Endodermal cell (in vitro differentiated cells): ENCODE data around the gene NBL1. TPM values are rescaled to one million over a fixed set of nuclear protein-coding genes. Genes with fewer than 3 reads are reported as not detected.
A peak's percentile ranks its signal among the peaks of the same experiment; 100 is the strongest.

Source experiments
- DNase-seq: peaks from one replicate; pipeline ENCODE4 v3.0.0-alpha.2; 2017
- H3K27ac ChIP-seq: 2 replicates; pipeline ENCODE4 v1.5.1; 2013; ENCODE audit warnings: mild to moderate bottlenecking, low read depth, low read length, moderate library complexity
- H3K27me3 ChIP-seq: 2 replicates; pipeline ENCODE4 v1.6.1; 2013; ENCODE audit warnings: mild to moderate bottlenecking, low read length, moderate library complexity; ENCODE audit not compliant: insufficient read depth, control insufficient read depth, poor library complexity, severe bottlenecking
- H3K36me3 ChIP-seq: 2 replicates; pipeline ENCODE4 v1.7.0; 2013; ENCODE audit warnings: mild to moderate bottlenecking, low read length, moderate library complexity; ENCODE audit not compliant: control insufficient read depth, insufficient read depth
- H3K4me1 ChIP-seq: one replicate; pipeline ENCODE4 v1.7.0; 2013; ENCODE audit warnings: low read length; ENCODE audit not compliant: control insufficient read depth, insufficient read depth
- H3K4me3 ChIP-seq: 2 replicates; pipeline ENCODE4 v1.5.1; 2013; ENCODE audit warnings: mild to moderate bottlenecking, low read length, moderate library complexity
- H3K9ac ChIP-seq: 2 replicates; pipeline ENCODE4 v1.6.1; 2013; ENCODE audit warnings: mild to moderate bottlenecking, low read length, moderate library complexity; ENCODE audit not compliant: poor library complexity, severe bottlenecking; ENCODE audit errors: extremely low read depth
- H3K9me3 ChIP-seq: 2 replicates; pipeline ENCODE4 v1.6.1; 2013; ENCODE audit warnings: mild to moderate bottlenecking, low read length, moderate library complexity; ENCODE audit not compliant: control insufficient read depth
- H3K27ac Mint-ChIP-seq: 2 replicates; pipeline ENCODE4 v1.8.0; 2020; ENCODE audit warnings: mixed read lengths
- H3K27me3 Mint-ChIP-seq: 2 replicates; pipeline ENCODE4 v1.8.0; 2021; ENCODE audit warnings: mild to moderate bottlenecking, mixed read lengths; ENCODE audit not compliant: insufficient read depth
- H3K36me3 Mint-ChIP-seq: 2 replicates; pipeline ENCODE4 v1.8.0; 2020; ENCODE audit warnings: low read depth, mixed read lengths
- H3K4me1 Mint-ChIP-seq: 2 replicates; pipeline ENCODE4 v1.8.0; 2020; ENCODE audit warnings: mixed read lengths
- H3K4me3 Mint-ChIP-seq: 2 replicates; pipeline ENCODE4 v1.8.0; 2020; ENCODE audit warnings: mild to moderate bottlenecking, moderate library complexity, mixed read lengths
- H3K9me3 Mint-ChIP-seq: 2 replicates; pipeline ENCODE4 v1.8.0; 2020; ENCODE audit warnings: mild to moderate bottlenecking, mixed read lengths
- CTCF ChIP-seq: fragments of 200-600 bp; sonication (generic); conservative IDR thresholded peaks from 2 replicates; pipeline ENCODE4 v1.5.0; 2021; ENCODE audit warnings: antibody characterized with exemption, mild to moderate bottlenecking
- WGBS, 2 experiments: methylation state at CpG; one replicate each; pipeline versions ENCODE4 v1.1.5 to v1.1.7; 2013; ENCODE audit warnings: missing lambda C conversion rate in 2 of 2, mixed read lengths in 1 of 2; ENCODE audit not compliant: insufficient coverage in 1 of 2, insufficient read length in 1 of 2; 5-methylcytosine and 5-hydroxymethylcytosine counted together
- total RNA-seq, 2 donors: library from RNA; stranded (reverse); fragmentation: NEBNext Ultra II Directional in 1 of 2; extraction: Animal tissue kit (Norgen Biotek cat#: 25700) in 1 of 2; gene quantifications; 2 replicates in 1 of 2; 3 replicates in 1 of 2; pipeline ENCODE4 v1.2.1, GENCODE V29; 2021

The NBL1 gene
- total RNA-seq, 2 donors from 2014 or later, result 13.7 to 32.4 TPM

GRCh38 chr1:19704247-19705113, 60.4 kb downstream of the NBL1 start:
- Histone ChIP-seq H3K4me3 (no peak overlapping the region), H3K9me3 (no peaks in the 10 kb centered on the region), H3K36me3 (no peaks in the 10 kb centered on the region), H3K4me1 (no peaks in the 10 kb centered on the region), H3K27ac (no peak overlapping the region), H3K27me3 (no peaks in the 10 kb centered on the region), H3K9ac (no peak overlapping the region)
- peak overlapping the region; percentile 59 for H3K27ac Mint-ChIP-seq
- TF ChIP-seq CTCF, result peak; percentile 94
- no peaks in the 10 kb centered on the region for H3K9me3 Mint-ChIP-seq
- 17 to 21% methylated on average over 17 to 19 of the region's 19 CpGs for WGBS, 2 experiments
- H3K4me1 Mint-ChIP-seq, result peaks cover 12% of the 10 kb centered on the region
- no peaks in the 10 kb centered on the region for H3K36me3 Mint-ChIP-seq
- H3K27me3 Mint-ChIP-seq, result no peaks in the 10 kb centered on the region
- H3K4me3 Mint-ChIP-seq, result peak overlapping the region; percentile 24
- DNase-seq, result peak; percentile 96

GRCh38 chr1:19705464-19705863, 61.4 kb downstream of the NBL1 start:
- no peaks in the 10 kb centered on the region for H3K9me3 Mint-ChIP-seq
- TF ChIP-seq CTCF, result no peak
- no peaks in the 10 kb centered on the region for H3K36me3 Mint-ChIP-seq
- Histone ChIP-seq H3K27me3 (no peaks in the 10 kb centered on the region), H3K9ac (no peak overlapping the region), H3K27ac (no peak overlapping the region), H3K36me3 (no peaks in the 10 kb centered on the region), H3K9me3 (no peaks in the 10 kb centered on the region), H3K4me3 (no peak overlapping the region), H3K4me1 (no peaks in the 10 kb centered on the region)
- no peak overlapping the region for H3K4me3 Mint-ChIP-seq
- no peak overlapping the region for H3K27ac Mint-ChIP-seq
- H3K27me3 Mint-ChIP-seq, result no peaks in the 10 kb centered on the region
- DNase-seq, result no peak
- peaks cover 7% of the 10 kb centered on the region for H3K4me1 Mint-ChIP-seq
- 80 to 94% methylated on average over 1 to 4 of the region's 4 CpGs for WGBS, 2 experiments

GRCh38 chr1:19706136-19706535, 62.0 kb downstream of the NBL1 start:
- no peak overlapping the region for H3K4me3 Mint-ChIP-seq
- H3K36me3 Mint-ChIP-seq, result no peaks in the 10 kb centered on the region
- no peak for TF ChIP-seq CTCF
- H3K27me3 Mint-ChIP-seq, result no peaks in the 10 kb centered on the region
- Histone ChIP-seq H3K27me3 (no peaks in the 10 kb centered on the region), H3K4me1 (no peaks in the 10 kb centered on the region), H3K4me3 (no peak overlapping the region), H3K9me3 (no peaks in the 10 kb centered on the region), H3K36me3 (no peaks in the 10 kb centered on the region), H3K9ac (no peak overlapping the region), H3K27ac (no peak overlapping the region)
- DNase-seq, result no peak
- no peak overlapping the region for H3K27ac Mint-ChIP-seq
- WGBS, 2 experiments, result 79 to 91% methylated on average over 3 to 4 of the region's 4 CpGs
- H3K9me3 Mint-ChIP-seq, result no peaks in the 10 kb centered on the region
- H3K4me1 Mint-ChIP-seq, result peaks cover 7% of the 10 kb centered on the region

Other genes starting within 250 kb of the NBL1 start
- 100 to 1,000 TPM; 334 to 362 TPM for gene CAPZB, start 158.8 kb upstream of the NBL1 start, total RNA-seq
- gene HTR6, start 20.6 kb downstream of the NBL1 start, total RNA-seq, result under 1 TPM in 1 of 2 donors, not detected in 1; 0.31 TPM
- gene TMCO4, start 155.6 kb downstream of the NBL1 start, total RNA-seq, result 1 to 10 TPM; 6.2 to 6.6 TPM
- gene RNF186, start 171.0 kb downstream of the NBL1 start, total RNA-seq, result not detected
- gene OTUD3, start 238.1 kb downstream of the NBL1 start, total RNA-seq, result 10 to 100 TPM; 14.5 to 25.0 TPM